ENCODE data around the gene TENM3.

The TENM3 gene

GRCh38 chr4:182224192-182224850, 18.9 kb upstream of the TENM3 start:
- TF ChIP-seq CTCF (IDR thresholded peaks at IDR 0.05; ENCODE audit: control extremely low read depth, extremely low read depth, low read depth, missing control alignments), result no peak
- DNase-seq (ENCODE audit: extremely low spot score), result no peak
- ChIA-PET CTCF (no interaction called here), POLR2A (no interaction called here)

- no peak for DNase-seq (ENCODE audit: extremely low spot score)
- CTCF ChIA-PET, result interaction anchor here (1.2 to 1.5 kb wide), 2 partner anchors 12 to 19 kb away, joined by 3 to 5 read pairs; no protein-coding TSS in a partner anchor
- no peak for TF ChIP-seq CTCF (IDR thresholded peaks at IDR 0.05; ENCODE audit: control extremely low read depth, extremely low read depth, low read depth, missing control alignments)
- POLR2A ChIA-PET, result no interaction called here
These were observed 17.8 kb upstream of the TENM3 start for GRCh38 chr4:182225257-182225852.

- DNase-seq (ENCODE audit: extremely low spot score), result no peak
- POLR2A ChIA-PET, result no interaction called here
- TF ChIP-seq CTCF (IDR thresholded peaks at IDR 0.05; ENCODE audit: control extremely low read depth, extremely low read depth, low read depth, missing control alignments), result no peak
- CTCF ChIA-PET, result interaction anchor here (0.8 kb wide), 1 partner anchor 8 kb away, joined by 3 read pairs; no protein-coding TSS in a partner anchor
These were observed 15.6 kb upstream of the TENM3 start for GRCh38 chr4:182227611-182228010.

- CTCF ChIA-PET, result no interaction called here
- no peak for DNase-seq (ENCODE audit: extremely low spot score)
- POLR2A ChIA-PET, result no interaction called here
- no peak for TF ChIP-seq CTCF (IDR thresholded peaks at IDR 0.05; ENCODE audit: control extremely low read depth, extremely low read depth, low read depth, missing control alignments)
These were observed 14.1 kb upstream of the TENM3 start for GRCh38 chr4:182228991-182229577.

GRCh38 chr4:182230256-182230655, 12.9 kb upstream of the TENM3 start:
- POLR2A ChIA-PET, result no interaction called here
- CTCF ChIA-PET, result interaction anchor here (0.9 kb wide), 1 partner anchor 17 kb away, joined by 3 read pairs; no protein-coding TSS in a partner anchor
- DNase-seq (ENCODE audit: extremely low spot score), result no peak
- no peak for TF ChIP-seq CTCF (IDR thresholded peaks at IDR 0.05; ENCODE audit: control extremely low read depth, extremely low read depth, low read depth, missing control alignments)

- CTCF ChIA-PET, result interaction anchor here (0.7 to 1.4 kb wide), 3 partner anchors 12 to 17 kb away, joined by 3 to 4 read pairs (median 3); partner anchors contain the start of gene TENM3
- POLR2A ChIA-PET, result no interaction called here
- no peak for TF ChIP-seq CTCF (IDR thresholded peaks at IDR 0.05; ENCODE audit: control extremely low read depth, extremely low read depth, low read depth, missing control alignments)
- DNase-seq (ENCODE audit: extremely low spot score), result no peak
These were observed 12.1 kb upstream of the TENM3 start for GRCh38 chr4:182231080-182231479.

All from GM10248 (cell line).